Measurements from ENCODE around the gene CD300E.

CD300E gene

DNA sequence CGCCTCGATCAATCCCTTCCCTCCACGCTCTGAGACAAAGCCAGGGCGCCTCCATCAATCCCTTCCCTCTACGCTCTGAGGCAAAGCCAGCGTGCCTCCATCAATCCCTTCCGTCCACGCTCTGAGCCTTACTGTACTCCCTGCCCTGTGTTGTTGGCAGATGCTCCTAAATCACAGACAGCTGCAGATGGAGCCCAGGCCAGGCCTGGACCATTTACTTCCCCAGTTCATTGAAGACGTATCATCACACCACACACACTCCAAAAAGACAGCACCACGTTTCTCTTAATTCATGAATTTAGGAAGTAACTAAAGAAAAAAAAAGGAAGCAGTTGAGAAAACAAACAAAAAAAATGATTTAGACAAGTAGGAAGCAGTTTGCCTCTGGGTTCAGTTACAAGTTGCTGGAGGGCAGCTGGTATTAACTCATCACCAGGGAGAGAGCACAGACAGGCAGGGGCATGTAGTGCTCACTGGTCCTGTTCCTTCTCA is 24.0 kb downstream of the CD300E start:
- no peak for TF ChIP-seq CTCF (IDR thresholded peaks at IDR 0.05; ENCODE audit: low read depth, low read length, missing control alignments)

DNA sequence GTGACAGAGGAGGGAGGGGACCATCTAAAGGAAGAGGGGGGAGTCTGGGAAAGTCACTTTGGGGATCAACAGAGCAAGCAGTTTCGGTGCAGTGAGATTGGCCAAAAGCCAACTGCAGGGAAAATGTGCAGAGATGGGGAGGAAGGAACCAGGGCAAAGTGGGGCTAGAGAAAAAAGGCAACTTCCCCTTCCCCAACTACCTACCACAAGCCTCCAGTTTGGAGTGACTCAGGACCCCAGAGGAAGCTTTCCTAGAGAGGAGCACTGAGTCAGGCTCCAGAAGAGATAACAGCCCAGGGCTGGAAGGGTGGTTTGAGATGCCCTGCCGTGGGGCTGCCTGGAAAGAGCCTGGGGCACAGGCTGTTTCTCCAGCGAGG is 24.5 kb downstream of the CD300E start:
- no peak overlapping the region for H3K4me3 ChIP-seq (ENCODE audit: low read depth, low read length)
- DNase-seq (ENCODE audit: low read depth) = no peak
- no peak for TF ChIP-seq CTCF (IDR thresholded peaks at IDR 0.05; ENCODE audit: low read depth, low read length, missing control alignments)

More for the DNA sequence above, 24.0 kb downstream of the CD300E start:
- DNase-seq (ENCODE audit: low read depth) = no peak
- H3K4me3 ChIP-seq (ENCODE audit: low read depth, low read length) = no peak overlapping the region

- DNase-seq (ENCODE audit: low read depth) = no peak
- TF ChIP-seq CTCF (IDR thresholded peaks at IDR 0.05; ENCODE audit: low read depth, low read length, missing control alignments) = no peak
- H3K4me3 ChIP-seq (ENCODE audit: low read depth, low read length) = no peak overlapping the region
Observed at GRCh38 chr17:74598346-74599022, 25.1 kb downstream of the CD300E start.

DNA sequence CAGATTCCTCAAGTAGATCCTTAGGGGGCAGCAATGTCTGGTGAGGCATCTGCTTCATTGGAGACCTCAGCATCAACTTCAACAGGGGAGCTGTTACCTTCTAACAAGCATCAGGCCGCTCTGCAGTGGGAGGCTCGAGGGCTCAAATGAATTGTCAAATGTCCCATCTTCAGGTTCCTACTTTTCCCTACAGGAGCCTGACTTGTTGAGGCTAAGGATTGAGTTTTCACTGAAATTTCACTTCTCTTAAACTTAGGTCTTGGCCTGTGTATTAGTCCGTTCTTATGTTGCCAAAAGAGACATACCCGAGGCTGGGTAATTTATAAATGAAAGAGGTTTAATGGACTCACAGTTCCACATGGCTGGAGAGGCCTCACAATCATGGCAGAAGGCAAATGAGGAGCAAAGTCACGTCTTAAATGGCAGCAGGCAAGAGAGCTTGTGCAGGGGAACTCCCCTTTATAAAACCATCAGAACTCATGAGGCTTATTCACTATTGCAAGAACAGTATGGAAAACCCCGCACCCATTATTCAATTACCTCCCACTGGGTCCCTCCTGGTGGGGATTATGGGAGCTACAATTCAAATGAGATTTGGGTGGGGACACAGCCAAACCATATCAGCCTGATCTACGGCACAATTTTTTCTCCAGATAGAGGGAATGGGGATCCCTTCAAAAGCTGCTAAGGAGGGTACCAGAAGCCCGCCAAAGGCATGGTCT is 26.3 kb downstream of the CD300E start:
- DNase-seq (ENCODE audit: low read depth) = no peak
- no peak overlapping the region for H3K4me3 ChIP-seq (ENCODE audit: low read depth, low read length)
- no peak for TF ChIP-seq CTCF (IDR thresholded peaks at IDR 0.05; ENCODE audit: low read depth, low read length, missing control alignments)

GRCh38 chr17:74595037-74595750 is 28.3 kb downstream of the CD300E start:
- no peak for TF ChIP-seq CTCF (IDR thresholded peaks at IDR 0.05; ENCODE audit: low read depth, low read length, missing control alignments)
- no peak overlapping the region for H3K4me3 ChIP-seq (ENCODE audit: low read depth, low read length)
- no peak for DNase-seq (ENCODE audit: low read depth)

GRCh38 chr17:74592087-74592990 is 31.2 kb downstream of the CD300E start, which contains the start of gene CD300LD:
CD300LD (minus strand) TSS chr17:74592283; CDS start chr17:74592202, 81 bp downstream.
- TF ChIP-seq CTCF (IDR thresholded peaks at IDR 0.05; ENCODE audit: low read depth, low read length, missing control alignments) = no peak
- H3K4me3 ChIP-seq (ENCODE audit: low read depth, low read length) = no peak within 1 kb of the TSS
- no peak for DNase-seq (ENCODE audit: low read depth)
